Breast epithelium (tissue), 4 donors: Measurements from ENCODE around the gene SLC6A7. TPM values are rescaled to one million over a fixed set of nuclear protein-coding genes. Genes with fewer than 3 reads are reported as not detected.

ENCODE experiments used
- DNase-seq, 2 donors: peaks; one replicate each; pipeline ENCODE4 v3.0.0-alpha.2; 2019; ENCODE audit warnings: low spot score in 2 of 2
- H3K27ac ChIP-seq, 2 donors: fragments of 200-600 bp; sonication (generic) in 1 of 2; one replicate each; pipeline ENCODE4 v1.5.1; 2016 to 2019; ENCODE audit warnings: mild to moderate bottlenecking in 1 of 2
- H3K27me3 ChIP-seq, 2 donors: fragments of 200-600 bp; sonication (generic) in 1 of 2; one replicate each; pipeline versions ENCODE4 v1.5.1 to v1.6.0; 2017 to 2019; ENCODE audit warnings: control low read depth in 1 of 2, mild to moderate bottlenecking in 1 of 2
- H3K36me3 ChIP-seq: fragments of 200-600 bp; one replicate; pipeline ENCODE4 v1.5.1; 2019
- H3K4me1 ChIP-seq, 2 donors: fragments of 200-600 bp; sonication (generic); one replicate each; pipeline ENCODE4 v1.5.1; 2016 to 2019; ENCODE audit warnings: control low read depth in 1 of 2
- H3K4me3 ChIP-seq, 3 donors: fragments of 200-600 bp; sonication (generic); 1 replicate in 2 of 3; 2 replicates in 1 of 3; pipeline ENCODE4 v1.5.1; 2016 to 2019; ENCODE audit warnings: mild to moderate bottlenecking in 3 of 3, moderate library complexity in 2 of 3
- H3K9me3 ChIP-seq, 2 donors: fragments of 200-600 bp; sonication (generic) in 1 of 2; one replicate each; pipeline ENCODE4 v1.5.1; 2016 to 2019; ENCODE audit warnings: control low read depth in 1 of 2
- POLR2A ChIP-seq: fragments of 450-650 bp; IDR thresholded peaks from one replicate; pipeline ENCODE4 v1.6.1; 2016; ENCODE audit warnings: antibody characterized with exemption, mild to moderate bottlenecking, moderate library complexity
- POLR2AphosphoS5 ChIP-seq, 3 donors: sonication (generic); formaldehyde crosslinking; IDR thresholded peaks; one replicate each; pipeline ENCODE4 v1.6.1; 2017; ENCODE audit warnings: antibody characterized with exemption in 3 of 3
- intact Hi-C: fragments of 100-400 bp; cut with DNase I; formaldehyde crosslinking; loops from one replicate; pipeline ENCODE4 v1.15.1; 2023; ENCODE audit warnings: low total_unique reads
- total RNA-seq, 3 donors: library from RNA; depleted of rRNA; stranded (reverse); fragments of >200 nt; gene quantifications; one replicate each; pipeline ENCODE4 v1.1.0, GENCODE V29; 2016
- TF ChIP-seq, protein P1 (sequence below), 3 donors: fragments of 450-650 bp; IDR thresholded peaks; one replicate each; pipeline ENCODE4 v1.5.1; 2016 to 2017; ENCODE audit warnings: antibody characterized with exemption in 3 of 3, mild to moderate bottlenecking in 3 of 3, moderate library complexity in 3 of 3

The SLC6A7 gene
- total RNA-seq, 3 donors from 2014 or later: 0.15 to 0.16 TPM; not detected in 1

GRCh38 chr5:150222906-150223305 is 33.0 kb downstream of the SLC6A7 start:
- no peaks in the 10 kb centered on the region for H3K27me3 ChIP-seq

GRCh38 chr5:150223474-150223873 is 33.6 kb downstream of the SLC6A7 start:
- Histone ChIP-seq H3K9me3 (no peaks in the 10 kb centered on the region), H3K4me3 (no peak overlapping the region), H3K27me3 (no peaks in the 10 kb centered on the region), H3K27ac (no peak overlapping the region), H3K4me1 (no peaks in the 10 kb centered on the region), H3K36me3 (no peaks in the 10 kb centered on the region)
- intact Hi-C loops: loop anchor here (5.0 kb wide), 1 partner anchor 576 kb away; no protein-coding TSS in a partner anchor
- no peak for DNase-seq
- TF ChIP-seq POLR2A: no peak
- TF ChIP-seq, protein P1, sequence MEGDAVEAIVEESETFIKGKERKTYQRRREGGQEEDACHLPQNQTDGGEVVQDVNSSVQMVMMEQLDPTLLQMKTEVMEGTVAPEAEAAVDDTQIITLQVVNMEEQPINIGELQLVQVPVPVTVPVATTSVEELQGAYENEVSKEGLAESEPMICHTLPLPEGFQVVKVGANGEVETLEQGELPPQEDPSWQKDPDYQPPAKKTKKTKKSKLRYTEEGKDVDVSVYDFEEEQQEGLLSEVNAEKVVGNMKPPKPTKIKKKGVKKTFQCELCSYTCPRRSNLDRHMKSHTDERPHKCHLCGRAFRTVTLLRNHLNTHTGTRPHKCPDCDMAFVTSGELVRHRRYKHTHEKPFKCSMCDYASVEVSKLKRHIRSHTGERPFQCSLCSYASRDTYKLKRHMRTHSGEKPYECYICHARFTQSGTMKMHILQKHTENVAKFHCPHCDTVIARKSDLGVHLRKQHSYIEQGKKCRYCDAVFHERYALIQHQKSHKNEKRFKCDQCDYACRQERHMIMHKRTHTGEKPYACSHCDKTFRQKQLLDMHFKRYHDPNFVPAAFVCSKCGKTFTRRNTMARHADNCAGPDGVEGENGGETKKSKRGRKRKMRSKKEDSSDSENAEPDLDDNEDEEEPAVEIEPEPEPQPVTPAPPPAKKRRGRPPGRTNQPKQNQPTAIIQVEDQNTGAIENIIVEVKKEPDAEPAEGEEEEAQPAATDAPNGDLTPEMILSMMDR (IDR thresholded peaks at IDR 0.05): no peak

More at GRCh38 chr5:150222906-150223305, 33.0 kb downstream of the SLC6A7 start:
- no peak for DNase-seq
- TF ChIP-seq, protein P1 (IDR thresholded peaks at IDR 0.05): no peak
- TF ChIP-seq POLR2AphosphoS5 (IDR thresholded peaks at IDR 0.05) (no peak), POLR2A (no peak)
- H3K4me1 ChIP-seq: no peaks in the 10 kb centered on the region
- no peaks in the 10 kb centered on the region for H3K36me3 ChIP-seq
- H3K9me3 ChIP-seq: no peaks in the 10 kb centered on the region
- intact Hi-C loops: loop anchor here (5.0 kb wide), 1 partner anchor 576 kb away; no protein-coding TSS in a partner anchor
- H3K27ac ChIP-seq: no peak overlapping the region
- H3K4me3 ChIP-seq: no peak overlapping the region

GRCh38 chr5:150224483-150225027 is 34.7 kb downstream of the SLC6A7 start:
- TF ChIP-seq POLR2A: no peak
- TF ChIP-seq POLR2AphosphoS5 (IDR thresholded peaks at IDR 0.05): no peak
- TF ChIP-seq, protein P1 (IDR thresholded peaks at IDR 0.05): no peak
- intact Hi-C loops: loop anchor here (5.0 kb wide), 1 partner anchor 577 kb away; no protein-coding TSS in a partner anchor

DNA sequence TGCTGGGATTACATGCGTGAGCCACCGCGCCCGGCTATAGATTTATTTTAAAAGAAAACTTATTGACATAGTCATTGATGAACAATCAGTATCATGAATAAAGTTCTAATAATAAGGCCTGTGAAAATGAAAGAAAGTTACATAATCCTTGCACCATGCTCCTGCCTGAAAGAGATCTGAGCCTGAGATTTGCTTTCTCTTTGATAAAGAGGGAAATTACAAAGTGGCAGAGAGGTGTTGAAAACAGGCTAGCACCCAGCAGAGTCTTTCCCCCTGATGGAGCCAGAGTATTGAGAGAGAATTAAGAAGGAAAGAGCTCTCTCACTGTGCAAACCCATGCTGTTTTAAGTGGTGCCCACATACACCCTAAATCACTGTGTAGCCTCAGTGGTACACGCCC is 37.2 kb downstream of the SLC6A7 start:
- Histone ChIP-seq H3K4me1 (no peaks in the 10 kb centered on the region), H3K27me3 (no peaks in the 10 kb centered on the region), H3K9me3 (no peaks in the 10 kb centered on the region), H3K36me3 (no peaks in the 10 kb centered on the region), H3K4me3 (no peak overlapping the region), H3K27ac (no peak overlapping the region)
- DNase-seq: no peak
- intact Hi-C loops: no loop called here
- TF ChIP-seq POLR2AphosphoS5 (IDR thresholded peaks at IDR 0.05): no peak
- TF ChIP-seq POLR2A: no peak
- TF ChIP-seq, protein P1 (IDR thresholded peaks at IDR 0.05): no peak

More at GRCh38 chr5:150224483-150225027, 34.7 kb downstream of the SLC6A7 start:
- H3K27ac ChIP-seq: no peak overlapping the region
- H3K4me1 ChIP-seq: no peaks in the 10 kb centered on the region
- no peaks in the 10 kb centered on the region for H3K27me3 ChIP-seq
- no peak for DNase-seq
- H3K9me3 ChIP-seq: no peaks in the 10 kb centered on the region
- no peak overlapping the region for H3K4me3 ChIP-seq
- H3K36me3 ChIP-seq: no peaks in the 10 kb centered on the region

DNA sequence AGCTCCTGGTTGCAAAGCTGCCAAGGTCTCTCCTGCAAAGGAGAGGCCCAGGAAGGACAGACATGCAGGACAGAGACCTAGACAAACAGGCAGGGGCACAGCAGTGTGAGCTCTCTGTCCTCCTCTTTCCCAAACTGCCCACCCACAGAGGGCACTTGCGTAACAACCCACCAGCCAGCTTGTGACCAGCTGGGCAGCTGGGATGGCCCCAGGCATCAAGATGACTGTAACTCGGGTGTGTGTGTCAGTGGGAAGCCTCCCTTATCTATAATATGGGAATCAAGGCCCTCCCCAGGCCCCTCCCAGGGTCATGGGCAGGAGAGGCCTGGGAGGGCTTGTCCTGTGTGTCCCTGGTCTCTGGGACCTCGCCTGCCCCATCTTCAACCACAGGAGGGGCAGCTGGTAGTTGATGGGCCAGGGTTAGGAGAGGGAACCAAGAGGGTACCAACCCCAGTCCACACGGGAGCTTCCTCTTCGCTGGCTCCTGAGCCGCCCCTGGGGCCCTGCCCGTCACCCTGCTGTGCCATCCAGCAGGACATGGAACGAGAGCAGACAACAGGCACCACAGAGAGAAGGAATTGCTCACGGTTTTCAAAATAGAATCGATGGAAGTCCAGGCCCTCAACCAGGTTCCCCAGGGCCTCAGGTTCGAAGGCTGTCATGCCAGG is 37.9 kb downstream of the SLC6A7 start:
- no peaks in the 10 kb centered on the region for H3K4me1 ChIP-seq
- no peak overlapping the region for H3K27ac ChIP-seq
- TF ChIP-seq POLR2AphosphoS5 (IDR thresholded peaks at IDR 0.05): no peak
- no peak for TF ChIP-seq POLR2A
- TF ChIP-seq, protein P1 (IDR thresholded peaks at IDR 0.05): no peak
- no peaks in the 10 kb centered on the region for H3K27me3 ChIP-seq
- no peak for DNase-seq
- H3K4me3 ChIP-seq: no peak overlapping the region
- intact Hi-C loops: no loop called here
- H3K36me3 ChIP-seq: no peaks in the 10 kb centered on the region
- no peaks in the 10 kb centered on the region for H3K9me3 ChIP-seq
